CD4-positive, alpha-beta T cell (primary cell): ENCODE data around the gene PFDN5. TPM values are rescaled to one million over a fixed set of nuclear protein-coding genes. Genes with fewer than 3 reads are reported as not detected.

ENCODE experiments used
- ATAC-seq: fragments of 200-7000 bp; cut with Tn5 transposase; one replicate; pipeline ENCODE4 v1.10.0; 2022; ENCODE audit warnings: mild to moderate bottlenecking; ENCODE audit not compliant: poor library complexity
- CTCF ChIA-PET: fragments of 350-600 bp; sonication (Branson Sonifier 250); formaldehyde crosslinking; loops from one replicate; lab custom pipeline; 2021; ENCODE audit warnings: antibody characterized with exemption, inconsistent platforms; lab: Charles Lee
- POLR2A ChIA-PET: fragments of 350-600 bp; sonication (Branson Sonifier 250); formaldehyde crosslinking; loops from one replicate; lab custom pipeline; 2021; ENCODE audit warnings: antibody characterized with exemption, inconsistent platforms; lab: Charles Lee
- DNase-seq, 14 experiments: peaks; one replicate each; pipeline ENCODE4 v3.0.0-alpha.2; 2013 to 2020; ENCODE audit warnings: mixed read lengths in 2 of 14
- H3K27ac ChIP-seq, 2 donors: one replicate each; pipeline versions ENCODE4 v1.5.1 to v1.7.0; 2013; ENCODE audit warnings: low read length in 2 of 2, low read depth in 1 of 2, mild to moderate bottlenecking in 1 of 2
- H3K27me3 ChIP-seq, 2 experiments: 1 replicate in 1 of 2; 2 replicates in 1 of 2; pipeline versions ENCODE4 v1.6.1 to v1.7.0; 2013; ENCODE audit warnings: low read length in 2 of 2, control low read depth in 1 of 2, mild to moderate bottlenecking in 1 of 2, moderate library complexity in 1 of 2; ENCODE audit not compliant: insufficient read depth in 2 of 2, control insufficient read depth in 1 of 2
- H3K36me3 ChIP-seq: one replicate; pipeline ENCODE4 v1.6.1; 2013; ENCODE audit warnings: low read length, control low read depth; ENCODE audit not compliant: insufficient read depth
- H3K4me1 ChIP-seq: one replicate; pipeline ENCODE4 v1.6.1; 2013; ENCODE audit warnings: low read length, control low read depth; ENCODE audit not compliant: insufficient read depth
- H3K4me3 ChIP-seq: one replicate; pipeline ENCODE4 v1.5.1; 2013; ENCODE audit warnings: mild to moderate bottlenecking, low read length, moderate library complexity
- H3K9me3 ChIP-seq, 2 experiments: 1 replicate in 1 of 2; 2 replicates in 1 of 2; pipeline versions ENCODE4 v1.6.1 to v1.7.0; 2013; ENCODE audit warnings: low read length in 2 of 2, mild to moderate bottlenecking in 2 of 2, control low read depth in 1 of 2, moderate library complexity in 1 of 2; ENCODE audit not compliant: control insufficient read depth in 1 of 2, insufficient read depth in 1 of 2
- H3K27ac Mint-ChIP-seq: one replicate; pipeline ENCODE4 v1.8.0; 2020; ENCODE audit warnings: mixed read lengths
- H3K27me3 Mint-ChIP-seq: one replicate; pipeline ENCODE4 v1.8.0; 2021; ENCODE audit warnings: mixed read lengths
- H3K36me3 Mint-ChIP-seq: one replicate; pipeline ENCODE4 v1.8.0; 2021; ENCODE audit warnings: low read depth, mixed read lengths
- H3K4me1 Mint-ChIP-seq: one replicate; pipeline ENCODE4 v1.8.0; 2021; ENCODE audit warnings: low read depth, mixed read lengths
- H3K4me3 Mint-ChIP-seq: one replicate; pipeline ENCODE4 v1.8.0; 2020; ENCODE audit warnings: mild to moderate bottlenecking, mixed read lengths
- H3K9me3 Mint-ChIP-seq: one replicate; pipeline ENCODE4 v1.8.0; 2020; ENCODE audit warnings: mixed read lengths
- intact Hi-C, 2 experiments: fragments of 100-400 bp; cut with DNase I in 1 of 2; cut with micrococcal nuclease in 1 of 2; formaldehyde crosslinking; loops; one replicate each; pipeline versions ENCODE4 v1.15.1 to v1.9.0; 2023 to 2025; cut with DNase I, micrococcal nuclease
- total RNA-seq, 174 experiments: library from RNA in 2 of 174; stranded (reverse) in 2 of 174; gene quantifications; one replicate each; pipeline ENCODE4 v1.2.3 and lab custom pipeline; 2021 to 2026
- TF ChIP-seq, protein P1 (sequence below): fragments of 200-600 bp; IDR thresholded peaks from one replicate; pipeline ENCODE4 v1.8.0; 2022; ENCODE audit warnings: antibody characterized with exemption, mild to moderate bottlenecking

The PFDN5 gene
- total RNA-seq, 2 experiments from 2014 or later = 757 to 763 TPM

DNA sequence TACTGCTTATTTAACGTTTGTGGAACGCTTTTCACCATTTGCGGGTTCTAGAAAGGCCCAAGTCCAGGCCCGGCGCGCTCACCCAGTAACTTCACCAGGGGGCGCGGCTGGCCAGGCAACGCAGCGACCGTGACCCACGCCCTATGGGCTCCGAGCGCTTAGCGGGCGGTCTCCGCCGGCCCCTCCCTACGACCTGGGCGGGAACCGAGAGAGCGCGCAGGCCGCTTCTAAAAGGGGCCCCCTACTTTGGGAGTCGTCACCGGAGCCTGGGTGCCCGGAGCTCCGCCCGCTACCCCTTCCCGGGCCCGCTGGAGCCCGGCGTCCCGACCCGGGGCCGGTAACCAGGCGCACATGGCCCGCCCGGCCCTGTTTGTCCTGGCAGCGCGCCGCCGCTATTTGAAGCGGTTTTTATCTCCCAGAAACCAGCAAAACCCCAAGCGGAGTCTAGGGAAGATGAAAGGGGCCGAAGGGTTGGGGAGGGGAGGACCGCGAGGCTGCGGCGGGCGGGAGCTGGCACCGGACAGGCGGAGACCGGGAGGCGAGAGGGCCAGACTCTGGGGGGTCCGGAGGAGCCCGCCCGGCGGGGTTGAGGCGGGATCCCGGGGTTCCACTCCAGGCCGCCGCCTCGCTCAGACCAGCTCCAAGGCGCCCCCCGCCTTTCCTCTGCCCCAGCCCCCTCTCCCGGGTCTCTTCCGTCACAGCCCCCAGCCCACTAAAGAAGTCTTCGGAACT lies 29.6 kb downstream of the PFDN5 start:
- TF ChIP-seq, protein P1, sequence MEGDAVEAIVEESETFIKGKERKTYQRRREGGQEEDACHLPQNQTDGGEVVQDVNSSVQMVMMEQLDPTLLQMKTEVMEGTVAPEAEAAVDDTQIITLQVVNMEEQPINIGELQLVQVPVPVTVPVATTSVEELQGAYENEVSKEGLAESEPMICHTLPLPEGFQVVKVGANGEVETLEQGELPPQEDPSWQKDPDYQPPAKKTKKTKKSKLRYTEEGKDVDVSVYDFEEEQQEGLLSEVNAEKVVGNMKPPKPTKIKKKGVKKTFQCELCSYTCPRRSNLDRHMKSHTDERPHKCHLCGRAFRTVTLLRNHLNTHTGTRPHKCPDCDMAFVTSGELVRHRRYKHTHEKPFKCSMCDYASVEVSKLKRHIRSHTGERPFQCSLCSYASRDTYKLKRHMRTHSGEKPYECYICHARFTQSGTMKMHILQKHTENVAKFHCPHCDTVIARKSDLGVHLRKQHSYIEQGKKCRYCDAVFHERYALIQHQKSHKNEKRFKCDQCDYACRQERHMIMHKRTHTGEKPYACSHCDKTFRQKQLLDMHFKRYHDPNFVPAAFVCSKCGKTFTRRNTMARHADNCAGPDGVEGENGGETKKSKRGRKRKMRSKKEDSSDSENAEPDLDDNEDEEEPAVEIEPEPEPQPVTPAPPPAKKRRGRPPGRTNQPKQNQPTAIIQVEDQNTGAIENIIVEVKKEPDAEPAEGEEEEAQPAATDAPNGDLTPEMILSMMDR = peak; percentile 68
- peak overlapping the region; percentile 88 for H3K27ac Mint-ChIP-seq

GRCh38 chr12:53325511-53326061 lies 30.2 kb downstream of the PFDN5 start:
- Histone ChIP-seq H3K36me3 (no peaks in the 10 kb centered on the region), H3K4me1 (peaks cover 50% of the 10 kb centered on the region), H3K27ac (peak overlapping the region in 1 of 2 donors; percentile 87), H3K27me3 (no peaks in the 10 kb centered on the region), H3K4me3 (peak overlapping the region; percentile 84), H3K9me3 (no peaks in the 10 kb centered on the region)
- POLR2A ChIA-PET = interaction anchor here (0.6 to 5.5 kb wide), 11 partner anchors 20 to 175 kb away, joined by 3 to 87 read pairs (median 13); partner anchors contain the start of genes CSAD, ESPL1, MYG1 and PFDN5
- CTCF ChIA-PET = interaction anchor here (0.7 to 7.6 kb wide), 8 partner anchors 19 to 275 kb away, joined by 3 to 51 read pairs (median 5); partner anchors contain the start of gene SP1
- no peak for ATAC-seq
- Mint-ChIP-seq H3K27ac (peak overlapping the region; percentile 71), H3K9me3 (no peaks in the 10 kb centered on the region), H3K27me3 (no peaks in the 10 kb centered on the region), H3K4me3 (peak overlapping the region; percentile 87), H3K36me3 (peaks cover 14% of the 10 kb centered on the region), H3K4me1 (peaks cover 32% of the 10 kb centered on the region)
- intact Hi-C loops = loop anchor here in 1 of 2 experiments (5.0 to 10.0 kb wide), 2 partner anchors 182 to 349 kb away; partner anchors contain the start of genes ATP5MC2 and NPFF
- TF ChIP-seq, protein P1 = no peak
- DNase-seq = peak in 8 of 14 experiments; percentile 6 to 53 (median 30)

More for the DNA sequence above, 29.6 kb downstream of the PFDN5 start:
- intact Hi-C loops = loop anchor here (1.0 to 10.0 kb wide), 4 partner anchors 20 to 350 kb away; partner anchors contain the start of genes ATP5MC2 (in 1 of the 2) and NPFF (in 1 of the 2)
- H3K27ac ChIP-seq = peak overlapping the region; percentile 78 to 87
- H3K9me3 ChIP-seq = no peaks in the 10 kb centered on the region
- Mint-ChIP-seq H3K4me1 (peaks cover 38% of the 10 kb centered on the region), H3K4me3 (peak overlapping the region; percentile 93), H3K27me3 (no peaks in the 10 kb centered on the region), H3K36me3 (peaks cover 20% of the 10 kb centered on the region), H3K9me3 (no peaks in the 10 kb centered on the region)
- H3K4me3 ChIP-seq = peak overlapping the region; percentile 84
- H3K4me1 ChIP-seq = peaks cover 53% of the 10 kb centered on the region
- peak; percentile 38 for ATAC-seq
- ChIA-PET POLR2A (interaction anchor here (0.6 to 5.5 kb wide), 13 partner anchors 21 to 176 kb away, joined by 3 to 87 read pairs (median 13); partner anchors contain the start of genes CSAD, ESPL1, MYG1 and PFDN5), CTCF (interaction anchor here (0.7 to 7.6 kb wide), 9 partner anchors 20 to 274 kb away, joined by 3 to 51 read pairs (median 6); partner anchors contain the start of gene SP1)
- H3K36me3 ChIP-seq = peaks cover 3% of the 10 kb centered on the region
- H3K27me3 ChIP-seq = no peaks in the 10 kb centered on the region
- DNase-seq = peak; percentile 63 to 92 (median 80)

DNA sequence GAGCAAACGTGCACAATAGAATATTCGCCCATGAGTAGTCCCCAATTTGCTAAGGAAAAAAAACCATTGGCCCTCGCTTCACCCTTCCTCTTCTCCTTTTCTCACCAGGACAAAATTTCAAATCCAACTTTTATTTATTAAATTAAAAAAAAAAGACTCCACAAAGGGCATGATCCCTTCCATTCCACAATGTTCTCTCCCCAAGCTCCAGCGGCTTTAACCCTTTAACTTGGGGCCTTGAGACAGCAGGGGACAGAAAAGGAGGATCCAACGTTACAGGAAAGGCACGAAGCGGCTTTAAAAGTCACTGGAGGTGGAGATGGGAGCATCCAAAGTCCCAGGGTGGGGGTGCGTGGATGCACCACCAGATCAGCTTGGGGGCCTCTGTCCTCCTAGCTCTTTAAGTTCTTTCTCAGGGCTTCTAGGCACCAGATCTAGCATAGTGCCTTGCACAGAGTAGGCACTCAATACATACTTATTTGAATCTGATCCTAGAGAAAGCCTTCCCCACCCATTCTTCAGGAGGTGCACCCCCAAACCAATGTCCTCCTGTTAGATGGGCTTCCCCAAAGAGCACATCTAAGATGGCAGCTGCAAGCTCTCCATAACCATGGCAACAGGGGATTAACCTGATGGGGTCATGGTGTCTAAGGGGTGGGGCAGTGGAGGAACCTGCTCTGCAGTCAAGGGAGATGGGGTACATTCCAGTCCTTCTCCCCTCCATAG lies 31.3 kb downstream of the PFDN5 start:
- no peaks in the 10 kb centered on the region for H3K9me3 ChIP-seq
- Mint-ChIP-seq H3K4me1 (peaks cover 21% of the 10 kb centered on the region), H3K27me3 (no peaks in the 10 kb centered on the region), H3K9me3 (no peaks in the 10 kb centered on the region), H3K27ac (peak overlapping the region; percentile 71), H3K4me3 (peak overlapping the region; percentile 87), H3K36me3 (peaks cover 5% of the 10 kb centered on the region)
- ChIA-PET CTCF (interaction anchor here (0.8 to 7.6 kb wide), 4 partner anchors 18 to 182 kb away, joined by 3 to 51 read pairs (median 3); partner anchors contain the start of gene PFDN5), POLR2A (interaction anchor here (1.4 to 4.0 kb wide), 5 partner anchors 18 to 120 kb away, joined by 3 to 29 read pairs (median 5); partner anchors contain the start of genes ITGB7, PFDN5 and SP1)
- H3K27ac ChIP-seq = no peak overlapping the region
- H3K36me3 ChIP-seq = no peaks in the 10 kb centered on the region
- ATAC-seq (no peak), DNase-seq (no peak)
- intact Hi-C loops = loop anchor here in 1 of 2 experiments (5.0 to 10.0 kb wide), 2 partner anchors 181 to 348 kb away; partner anchors contain the start of genes ATP5MC2 and NPFF
- no peak overlapping the region for H3K4me3 ChIP-seq
- H3K4me1 ChIP-seq = peaks cover 42% of the 10 kb centered on the region
- TF ChIP-seq, protein P1 = no peak
- no peaks in the 10 kb centered on the region for H3K27me3 ChIP-seq
